Transverse colon (tissue), 3 donors: ENCODE data around the gene RBFOX1.

Experiments
- EP300 ChIP-seq: sonication (generic); formaldehyde crosslinking; IDR thresholded peaks from one replicate; pipeline ENCODE4 v1.6.1; 2017; ENCODE audit warnings: antibody characterized with exemption, low read depth
- POLR2A ChIP-seq: fragments of 450-650 bp; IDR thresholded peaks from one replicate; pipeline ENCODE4 v1.6.1; 2016; ENCODE audit warnings: antibody characterized with exemption, mild to moderate bottlenecking, moderate library complexity
- TF ChIP-seq, protein P1 (sequence below), 5 experiments: fragments of 200-600 bp in 3 of 5; fragments of 450-650 bp in 2 of 5; sonication (generic) in 3 of 5; IDR thresholded peaks; 1 replicate in 2 of 5; 2 replicates in 3 of 5; pipeline ENCODE4 v1.5.1; 2016 to 2017; ENCODE audit warnings: antibody characterized with exemption in 5 of 5, inconsistent platforms in 3 of 5, mild to moderate bottlenecking in 2 of 5, moderate library complexity in 1 of 5

DNA sequence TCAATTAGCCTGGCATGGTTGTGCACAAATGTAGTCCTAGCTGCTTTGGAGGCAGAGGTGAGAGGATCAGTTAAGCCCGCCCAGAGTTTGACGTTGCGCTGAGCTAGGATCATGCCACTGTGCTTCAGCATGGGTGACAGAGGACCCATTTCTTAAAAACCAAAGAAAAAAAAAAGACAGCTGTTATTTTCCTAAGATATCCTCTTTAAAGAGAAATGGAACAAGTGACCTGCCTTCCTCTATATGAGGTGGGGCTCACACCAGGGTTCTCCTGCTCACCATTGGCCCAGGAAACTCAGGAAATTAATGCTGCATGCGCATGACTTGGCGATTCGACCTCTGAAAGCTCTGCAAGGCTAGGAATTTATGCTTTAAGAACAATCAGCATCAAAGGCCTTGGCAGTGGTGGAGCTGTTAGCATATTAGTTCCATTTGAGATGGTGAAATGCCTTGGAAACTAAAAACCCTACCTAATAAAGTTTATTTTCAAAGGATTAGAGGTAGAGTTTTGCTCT lies 108.3 kb downstream of the RBFOX1 start:
- no peak for TF ChIP-seq EP300
- TF ChIP-seq, protein P1, sequence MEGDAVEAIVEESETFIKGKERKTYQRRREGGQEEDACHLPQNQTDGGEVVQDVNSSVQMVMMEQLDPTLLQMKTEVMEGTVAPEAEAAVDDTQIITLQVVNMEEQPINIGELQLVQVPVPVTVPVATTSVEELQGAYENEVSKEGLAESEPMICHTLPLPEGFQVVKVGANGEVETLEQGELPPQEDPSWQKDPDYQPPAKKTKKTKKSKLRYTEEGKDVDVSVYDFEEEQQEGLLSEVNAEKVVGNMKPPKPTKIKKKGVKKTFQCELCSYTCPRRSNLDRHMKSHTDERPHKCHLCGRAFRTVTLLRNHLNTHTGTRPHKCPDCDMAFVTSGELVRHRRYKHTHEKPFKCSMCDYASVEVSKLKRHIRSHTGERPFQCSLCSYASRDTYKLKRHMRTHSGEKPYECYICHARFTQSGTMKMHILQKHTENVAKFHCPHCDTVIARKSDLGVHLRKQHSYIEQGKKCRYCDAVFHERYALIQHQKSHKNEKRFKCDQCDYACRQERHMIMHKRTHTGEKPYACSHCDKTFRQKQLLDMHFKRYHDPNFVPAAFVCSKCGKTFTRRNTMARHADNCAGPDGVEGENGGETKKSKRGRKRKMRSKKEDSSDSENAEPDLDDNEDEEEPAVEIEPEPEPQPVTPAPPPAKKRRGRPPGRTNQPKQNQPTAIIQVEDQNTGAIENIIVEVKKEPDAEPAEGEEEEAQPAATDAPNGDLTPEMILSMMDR (IDR thresholded peaks at IDR 0.05) = no peak
- no peak for TF ChIP-seq POLR2A
